KOPT-K1 (cell line): ENCODE data around the gene TRIB2.
"Not testable (repeated sequence)": the region's sequence is repeated elsewhere in the genome, so short reads cannot be mapped to it uniquely, and the experiment has no call there.

ENCODE experiments used
- H3K27ac ChIP-seq: fragments of 200-600 bp; sonication (generic); 2 replicates; pipeline ENCODE4 v1.5.1; 2016; ENCODE audit warnings: antibody characterized with exemption, mild to moderate bottlenecking, low read depth, low read length; ENCODE audit not compliant: poor library complexity, severe bottlenecking
- H3K36me3 ChIP-seq: fragments of 200-600 bp; sonication (generic); 2 replicates; pipeline ENCODE4 v1.5.1; 2017; ENCODE audit warnings: antibody characterized with exemption, mild to moderate bottlenecking, low read length, moderate library complexity; ENCODE audit not compliant: insufficient read depth
- H3K9me3 ChIP-seq: fragments of 200-600 bp; sonication (generic); 2 replicates; pipeline ENCODE4 v1.5.1; 2017; ENCODE audit warnings: antibody characterized with exemption, low read length, mild to moderate bottlenecking; ENCODE audit not compliant: insufficient read depth, poor library complexity, severe bottlenecking

Gene TRIB2

GRCh38 chr2:12716282-12717190 lies at the start of gene TRIB2:
TSS of gene TRIB2 (plus strand) at chr2:12716936. CDS start at chr2:12718308, 1,372 bp downstream.
- H3K9me3 ChIP-seq: no peaks in the 10 kb centered on the region
- peak within 1 kb of the TSS; percentile 96 for H3K27ac ChIP-seq
- peaks cover 5% of the 10 kb centered on the region; the same call in 1 of the 2 replicates for H3K36me3 ChIP-seq

GRCh38 chr2:12669036-12669435 lies 47.7 kb upstream of the TRIB2 start:
- no peaks in the 10 kb centered on the region for H3K36me3 ChIP-seq
- H3K27ac ChIP-seq: no peak overlapping the region
- peaks cover 24% of the 10 kb centered on the region for H3K9me3 ChIP-seq

- no peaks in the 10 kb centered on the region for H3K9me3 ChIP-seq
- no peaks in the 10 kb centered on the region for H3K36me3 ChIP-seq
- no peak overlapping the region for H3K27ac ChIP-seq
These were observed 43.9 kb upstream of the TRIB2 start for GRCh38 chr2:12672711-12673315.

DNA sequence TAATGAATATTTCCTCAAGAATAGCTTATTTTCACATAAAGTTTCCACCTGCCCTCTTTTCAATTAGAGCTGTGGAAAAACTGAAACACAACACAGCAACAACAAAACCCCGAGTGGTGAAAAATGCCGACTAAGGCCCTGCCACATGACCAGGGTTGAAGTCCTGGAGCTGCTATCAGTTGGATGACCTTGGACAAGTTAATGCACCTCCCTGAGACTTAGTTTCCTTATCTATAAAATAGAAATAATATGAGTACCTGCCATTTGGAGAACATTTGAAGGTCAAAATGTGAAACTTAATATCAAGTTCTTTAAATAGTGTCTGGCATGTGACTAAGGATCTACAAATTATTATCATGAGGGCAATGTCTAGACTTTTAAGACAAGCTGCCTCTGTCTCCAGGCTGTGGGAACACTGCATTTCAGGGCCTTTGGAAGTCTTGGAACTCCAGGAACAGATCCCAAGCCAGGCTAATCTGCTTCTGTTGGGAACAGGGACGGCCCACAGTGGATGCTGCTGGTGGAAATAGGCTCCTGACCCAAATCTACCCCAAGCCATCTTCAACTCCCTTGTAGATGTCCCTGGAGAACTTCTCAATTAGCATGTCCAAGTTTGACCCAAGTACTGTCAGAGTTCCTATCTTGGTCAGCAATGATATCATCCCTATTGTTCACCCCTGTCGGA lies 42.0 kb upstream of the TRIB2 start:
- H3K36me3 ChIP-seq: no peaks in the 10 kb centered on the region
- peaks cover 3% of the 10 kb centered on the region for H3K9me3 ChIP-seq
- no peak overlapping the region for H3K27ac ChIP-seq

- Histone ChIP-seq H3K9me3 (peaks cover 9% of the 10 kb centered on the region), H3K36me3 (no peaks in the 10 kb centered on the region), H3K27ac (no peak overlapping the region)
These were observed 41.4 kb upstream of the TRIB2 start for GRCh38 chr2:12675352-12675795.

GRCh38 chr2:12675801-12676200 lies 40.9 kb upstream of the TRIB2 start:
- no peaks in the 10 kb centered on the region for H3K36me3 ChIP-seq
- H3K9me3 ChIP-seq: peaks cover 13% of the 10 kb centered on the region
- no peak overlapping the region for H3K27ac ChIP-seq

GRCh38 chr2:12676771-12677170 lies 40.0 kb upstream of the TRIB2 start:
- H3K27ac ChIP-seq: no peak overlapping the region
- no peaks in the 10 kb centered on the region for H3K36me3 ChIP-seq
- peaks cover 14% of the 10 kb centered on the region for H3K9me3 ChIP-seq

DNA sequence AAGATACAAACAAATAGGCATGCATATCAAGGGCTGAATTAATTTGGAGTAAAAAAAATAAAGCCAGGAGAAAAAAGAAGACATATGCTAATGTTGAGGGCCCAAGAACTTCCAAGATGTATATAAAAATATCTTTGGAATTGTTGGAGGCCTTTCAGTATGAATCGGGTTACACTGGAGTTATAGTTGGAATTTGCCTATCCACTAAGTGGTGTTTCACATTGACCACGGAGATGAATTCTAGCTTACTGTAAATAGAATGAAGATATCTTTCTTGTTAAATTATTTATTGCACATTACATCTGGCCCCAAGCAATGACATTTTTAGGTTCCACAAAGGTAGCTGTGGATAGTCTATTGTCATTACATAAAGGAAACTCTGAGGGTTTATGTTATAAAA lies 38.5 kb upstream of the TRIB2 start:
- Histone ChIP-seq H3K9me3 (peaks cover 14% of the 10 kb centered on the region), H3K36me3 (no peaks in the 10 kb centered on the region), H3K27ac (no peak overlapping the region)

GRCh38 chr2:12679550-12680072 lies 37.1 kb upstream of the TRIB2 start:
- H3K27ac ChIP-seq: no peak overlapping the region
- H3K36me3 ChIP-seq: no peaks in the 10 kb centered on the region
- peaks cover 14% of the 10 kb centered on the region for H3K9me3 ChIP-seq

DNA sequence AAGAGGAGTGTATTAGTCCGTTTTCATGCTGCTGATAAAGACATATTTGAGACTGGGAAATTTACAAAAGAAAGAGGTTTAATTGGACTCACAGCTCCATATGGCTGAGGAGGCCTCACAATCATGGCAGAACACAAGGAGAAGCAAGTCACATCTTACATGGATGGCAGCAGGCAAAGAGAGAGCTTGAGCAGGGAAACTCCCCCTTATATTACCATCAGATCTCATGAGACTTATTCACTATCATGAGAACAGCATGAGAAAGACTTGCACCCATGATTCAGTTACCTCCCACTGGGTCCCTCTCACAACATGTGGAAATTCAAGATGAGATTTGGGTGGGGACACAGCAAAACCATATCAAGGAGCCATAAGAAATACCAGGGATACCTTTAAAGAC lies 36.6 kb upstream of the TRIB2 start:
- not testable (repeated sequence) for H3K27ac ChIP-seq, H3K36me3 ChIP-seq
- H3K9me3 ChIP-seq: peaks cover 14% of the 10 kb centered on the region

- Histone ChIP-seq H3K27ac (no peak overlapping the region), H3K9me3 (peaks cover 14% of the 10 kb centered on the region), H3K36me3 (no peaks in the 10 kb centered on the region)
These were observed 34.7 kb upstream of the TRIB2 start for GRCh38 chr2:12682017-12682416.

GRCh38 chr2:12683457-12684100 lies 33.2 kb upstream of the TRIB2 start:
- Histone ChIP-seq H3K36me3 (no peaks in the 10 kb centered on the region), H3K9me3 (peaks cover 14% of the 10 kb centered on the region), H3K27ac (no peak overlapping the region)

DNA sequence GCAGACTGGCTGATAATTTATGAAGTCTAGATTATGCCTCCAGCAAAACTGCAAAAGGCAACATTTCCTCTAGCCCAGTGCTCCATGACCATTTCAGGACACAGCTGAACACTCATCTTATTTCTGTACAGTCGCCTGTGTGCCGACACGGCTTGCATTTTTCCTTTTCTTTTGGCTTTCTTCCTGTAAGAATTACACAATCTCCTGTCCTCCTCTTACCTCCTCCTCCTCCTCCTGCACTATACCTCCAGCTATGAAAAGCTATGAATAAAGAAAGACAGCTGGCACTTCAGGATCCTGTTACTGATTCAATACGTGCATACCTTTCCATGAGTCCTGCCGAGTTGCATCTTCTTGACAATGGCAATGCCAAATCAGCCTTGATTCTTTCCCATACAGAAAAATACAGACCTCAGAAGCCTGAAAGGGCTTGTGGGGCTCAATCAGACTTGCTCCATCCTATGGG lies 32.2 kb upstream of the TRIB2 start:
- H3K36me3 ChIP-seq: no peaks in the 10 kb centered on the region
- no peak overlapping the region for H3K27ac ChIP-seq
- peaks cover 14% of the 10 kb centered on the region for H3K9me3 ChIP-seq

DNA sequence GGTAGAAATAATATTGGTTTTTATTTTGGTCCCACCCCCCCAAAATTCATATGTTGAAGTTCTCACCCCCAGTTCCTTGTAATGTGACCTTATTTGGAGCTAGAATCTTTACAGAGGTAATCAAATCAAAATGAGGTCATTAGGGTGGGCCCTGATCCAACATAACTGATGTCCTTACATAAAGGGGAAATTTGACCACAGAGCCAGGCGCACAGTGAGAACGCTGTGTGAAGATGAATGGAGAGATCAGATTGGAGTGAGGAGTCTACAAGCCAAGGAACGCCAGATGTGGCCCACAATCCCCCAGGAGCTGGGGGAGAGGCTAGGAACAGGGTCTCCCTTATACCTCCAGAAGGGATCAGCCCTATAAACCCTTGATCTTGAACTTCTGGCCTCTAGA lies 31.6 kb upstream of the TRIB2 start:
- Histone ChIP-seq H3K36me3 (no peaks in the 10 kb centered on the region), H3K27ac (no peak overlapping the region), H3K9me3 (peaks cover 14% of the 10 kb centered on the region)
